GM12864 (cell line): ENCODE data around the gene LILRA2.
A peak's percentile ranks its signal among the peaks of the same experiment; 100 is the strongest.

Experiments
- DNase-seq: peaks from one replicate; pipeline ENCODE4 v3.0.0-alpha.2; 2011; ENCODE audit warnings: low read depth
- H3K4me3 ChIP-seq: 2 replicates; pipeline ENCODE4 v1.5.1; 2011; ENCODE audit warnings: mild to moderate bottlenecking, low read depth, low read length, control low read depth
- TF ChIP-seq, protein P1 (sequence below): IDR thresholded peaks from 2 replicates; pipeline ENCODE4 v1.5.1; 2011; ENCODE audit warnings: low read depth, mild to moderate bottlenecking, moderate library complexity, low read length, control low read depth, inconsistent platforms; ENCODE audit errors: missing control alignments

LILRA2 gene

DNA sequence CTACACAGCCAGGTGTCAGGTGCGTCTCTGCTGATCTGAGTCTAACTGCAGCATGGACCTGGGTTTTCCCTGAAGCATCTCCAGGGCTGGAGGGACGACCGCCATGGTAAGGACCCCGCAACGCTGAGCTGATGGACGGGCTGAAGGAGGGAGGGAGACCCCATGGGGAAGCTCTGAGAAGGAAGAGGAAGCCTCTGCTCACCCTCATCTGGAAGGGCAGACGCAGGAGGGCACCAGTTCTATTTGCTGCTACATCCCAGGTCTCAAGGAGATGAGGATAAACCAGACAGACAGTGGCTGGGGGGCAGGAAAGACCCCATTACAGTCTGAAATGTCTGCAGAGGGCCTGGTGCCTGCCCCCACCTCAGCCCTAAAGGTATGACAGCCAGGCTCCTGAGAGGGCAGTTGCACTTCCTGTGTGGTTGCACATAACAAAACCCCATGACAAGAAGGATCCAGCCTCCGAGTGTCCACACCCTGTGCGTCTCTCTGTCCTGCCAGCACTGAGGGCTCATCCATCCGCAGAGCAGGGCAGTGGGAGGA lies at the start of gene LILRA2:
TSS of gene LILRA2 (plus strand) at position 461 of the 543 bp plus-strand sequence. CDS start 89 bp downstream, outside the sequence.
- peak; percentile 10 for DNase-seq
- TF ChIP-seq, protein P1, sequence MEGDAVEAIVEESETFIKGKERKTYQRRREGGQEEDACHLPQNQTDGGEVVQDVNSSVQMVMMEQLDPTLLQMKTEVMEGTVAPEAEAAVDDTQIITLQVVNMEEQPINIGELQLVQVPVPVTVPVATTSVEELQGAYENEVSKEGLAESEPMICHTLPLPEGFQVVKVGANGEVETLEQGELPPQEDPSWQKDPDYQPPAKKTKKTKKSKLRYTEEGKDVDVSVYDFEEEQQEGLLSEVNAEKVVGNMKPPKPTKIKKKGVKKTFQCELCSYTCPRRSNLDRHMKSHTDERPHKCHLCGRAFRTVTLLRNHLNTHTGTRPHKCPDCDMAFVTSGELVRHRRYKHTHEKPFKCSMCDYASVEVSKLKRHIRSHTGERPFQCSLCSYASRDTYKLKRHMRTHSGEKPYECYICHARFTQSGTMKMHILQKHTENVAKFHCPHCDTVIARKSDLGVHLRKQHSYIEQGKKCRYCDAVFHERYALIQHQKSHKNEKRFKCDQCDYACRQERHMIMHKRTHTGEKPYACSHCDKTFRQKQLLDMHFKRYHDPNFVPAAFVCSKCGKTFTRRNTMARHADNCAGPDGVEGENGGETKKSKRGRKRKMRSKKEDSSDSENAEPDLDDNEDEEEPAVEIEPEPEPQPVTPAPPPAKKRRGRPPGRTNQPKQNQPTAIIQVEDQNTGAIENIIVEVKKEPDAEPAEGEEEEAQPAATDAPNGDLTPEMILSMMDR = no peak
- H3K4me3 ChIP-seq = no peak within 1 kb of the TSS

DNA sequence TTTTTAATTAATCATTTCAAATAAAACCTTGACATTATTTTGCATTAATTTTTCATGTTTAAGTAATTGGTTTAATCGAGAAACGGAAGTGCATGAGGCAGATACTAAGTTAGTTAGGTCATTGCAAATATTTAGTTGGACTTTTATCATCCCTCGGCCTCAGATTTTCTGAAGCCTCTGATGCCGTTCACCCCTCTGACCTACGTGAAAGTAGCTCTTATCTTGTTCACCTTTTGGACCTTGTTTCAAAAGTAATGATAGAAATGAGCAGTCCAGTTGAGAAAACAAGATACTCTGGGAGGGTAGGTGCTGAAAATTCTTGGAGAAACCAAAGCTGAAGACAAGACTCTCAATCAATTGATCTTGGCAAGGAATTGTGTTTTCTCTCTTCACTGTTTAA lies 48.0 kb upstream of the LILRA2 start:
- DNase-seq = no peak
- H3K4me3 ChIP-seq = no peak overlapping the region
- TF ChIP-seq, protein P1 = no peak

DNA sequence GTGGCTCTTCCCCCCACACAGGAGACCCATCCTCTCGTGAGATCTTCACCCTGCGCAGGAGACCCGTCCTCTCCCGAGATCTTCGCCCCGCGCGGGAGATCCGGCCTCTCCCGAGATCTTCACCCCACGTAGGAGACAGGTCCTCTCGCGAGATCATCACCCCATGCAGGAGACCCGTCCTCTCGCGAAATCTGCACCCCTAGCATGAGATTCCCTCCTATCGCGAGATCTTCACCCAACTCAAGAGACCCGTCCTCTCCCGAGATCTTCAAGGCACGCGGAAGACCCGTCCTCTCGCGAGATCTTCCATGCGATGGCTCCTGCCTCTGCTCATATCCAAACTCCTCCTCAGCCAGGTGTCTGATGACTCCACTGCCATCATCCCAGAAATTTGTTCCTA lies 46.6 kb upstream of the LILRA2 start:
- no peak for DNase-seq
- TF ChIP-seq, protein P1 = no peak
- H3K4me3 ChIP-seq = no peak overlapping the region

DNA sequence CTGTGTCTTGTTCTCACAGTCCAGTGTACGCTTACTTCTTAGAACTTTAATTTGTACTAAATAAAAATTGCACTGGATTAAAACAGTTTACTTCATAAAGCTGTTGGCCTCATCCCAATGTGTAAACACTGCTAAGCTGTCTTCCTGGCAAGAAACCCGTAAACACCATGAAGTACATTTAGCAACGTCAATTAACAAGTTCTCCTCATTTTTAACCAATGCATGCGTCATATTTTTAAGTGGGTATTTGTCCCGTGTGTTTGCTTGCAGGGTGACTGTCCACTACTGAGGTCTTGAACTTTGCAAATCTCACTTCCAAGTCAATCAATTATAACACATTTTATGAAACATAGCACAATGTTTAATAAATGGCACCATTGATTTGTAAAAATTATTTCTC lies 42.7 kb upstream of the LILRA2 start:
- TF ChIP-seq, protein P1 = no peak
- H3K4me3 ChIP-seq = no peak overlapping the region
- DNase-seq = no peak

DNA sequence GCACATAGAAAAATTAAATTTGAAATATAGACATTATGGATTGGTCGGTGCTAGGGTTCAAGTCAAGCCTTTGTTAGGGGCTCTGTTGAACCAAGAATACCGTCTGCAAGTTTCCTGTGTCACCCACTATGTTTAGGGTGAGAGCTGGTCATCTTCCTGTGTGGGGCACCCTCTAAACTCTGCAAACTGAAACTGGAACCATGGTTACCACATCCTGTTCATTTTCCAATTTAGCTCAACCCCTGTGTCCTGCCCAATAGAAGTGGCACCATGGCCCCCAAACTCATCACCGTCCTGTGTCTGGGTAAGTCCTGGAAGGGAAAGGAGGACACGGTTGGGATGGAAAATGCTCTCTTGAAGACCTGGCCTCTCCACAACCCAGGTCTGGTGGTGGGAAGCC lies 41.1 kb upstream of the LILRA2 start:
- peak; percentile 62 for DNase-seq
- H3K4me3 ChIP-seq = peak overlapping the region; percentile 26
- TF ChIP-seq, protein P1 = no peak

DNA sequence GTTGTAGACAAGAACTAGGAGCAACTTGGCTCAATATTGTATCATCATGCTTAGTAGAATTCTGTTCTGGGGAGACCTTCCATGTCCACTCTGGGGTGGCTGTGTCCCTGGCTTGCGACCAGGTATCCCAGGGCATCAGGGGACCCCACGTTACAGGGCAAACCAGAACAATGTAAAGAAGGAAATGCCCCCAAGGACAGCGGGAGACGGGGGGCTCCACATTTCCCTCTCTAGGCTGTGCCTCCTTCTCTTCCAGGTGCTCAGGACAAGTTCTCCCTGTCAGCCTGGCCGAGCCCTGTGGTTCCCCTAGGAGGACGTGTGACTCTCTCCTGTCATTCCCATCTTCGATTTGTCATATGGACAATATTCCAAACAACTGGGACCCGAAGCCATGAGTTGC lies 40.1 kb upstream of the LILRA2 start:
- H3K4me3 ChIP-seq = no peak overlapping the region
- no peak for DNase-seq
- TF ChIP-seq, protein P1 = no peak

DNA sequence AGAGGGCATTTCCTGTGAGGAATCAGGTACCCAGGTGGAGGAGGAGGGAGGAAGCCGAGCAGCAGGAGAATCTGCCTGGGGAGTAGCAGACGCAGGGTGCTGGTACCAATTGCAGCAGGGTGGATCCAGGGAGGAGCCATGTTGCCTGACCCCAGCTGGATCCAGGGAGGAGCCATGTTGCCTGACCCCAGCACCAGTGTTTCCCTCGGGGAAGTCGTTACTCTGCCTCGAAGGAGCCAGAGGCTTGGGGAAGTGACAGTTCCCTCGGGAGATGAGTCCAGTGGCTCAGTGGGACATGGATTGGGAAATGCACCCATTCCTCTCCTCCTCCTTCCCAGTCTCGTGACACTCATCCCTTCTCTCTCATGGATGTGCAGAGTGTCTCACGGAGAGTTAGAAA lies 39.4 kb upstream of the LILRA2 start:
- H3K4me3 ChIP-seq = no peak overlapping the region
- DNase-seq = no peak
- TF ChIP-seq, protein P1 = no peak
